LNCaP clone FGC (cell line): Measurements from ENCODE around the gene BOC.

ENCODE experiments used
- DNase-seq: peaks from one replicate; pipeline ENCODE4 v3.0.0-alpha.2; 2011; ENCODE audit warnings: low read depth
- H3K4me3 ChIP-seq: 2 replicates; pipeline ENCODE4 v1.5.1; 2011; ENCODE audit warnings: mild to moderate bottlenecking, low read depth, low read length, control low read depth
- CTCF ChIP-seq: IDR thresholded peaks from 2 replicates; pipeline ENCODE4 v1.5.1; 2012; ENCODE audit warnings: mild to moderate bottlenecking; ENCODE audit not compliant: control insufficient read depth, insufficient read depth; ENCODE audit errors: extremely low read depth

Gene BOC

DNA sequence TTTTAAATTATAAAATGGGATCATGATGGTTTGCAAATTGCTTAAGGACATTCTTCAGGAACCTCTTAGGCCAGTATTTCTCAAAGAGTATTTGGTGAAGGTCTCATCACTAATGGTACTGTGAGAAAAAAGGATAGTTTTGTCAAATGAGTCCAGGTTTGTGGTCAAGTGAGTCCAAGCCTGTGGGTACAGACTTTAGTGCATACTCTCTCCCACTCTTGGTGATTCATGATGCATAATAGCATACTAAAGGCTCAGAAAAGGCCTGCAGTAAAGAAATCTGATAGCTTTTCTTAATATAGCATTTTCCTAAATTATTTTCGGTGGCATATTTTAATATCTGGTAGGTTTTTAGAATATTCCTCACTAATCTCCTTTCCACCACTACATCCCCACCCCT, 20.0 kb downstream of the BOC start:
- TF ChIP-seq CTCF: no peak
- DNase-seq: no peak
- no peak overlapping the region for H3K4me3 ChIP-seq

DNA sequence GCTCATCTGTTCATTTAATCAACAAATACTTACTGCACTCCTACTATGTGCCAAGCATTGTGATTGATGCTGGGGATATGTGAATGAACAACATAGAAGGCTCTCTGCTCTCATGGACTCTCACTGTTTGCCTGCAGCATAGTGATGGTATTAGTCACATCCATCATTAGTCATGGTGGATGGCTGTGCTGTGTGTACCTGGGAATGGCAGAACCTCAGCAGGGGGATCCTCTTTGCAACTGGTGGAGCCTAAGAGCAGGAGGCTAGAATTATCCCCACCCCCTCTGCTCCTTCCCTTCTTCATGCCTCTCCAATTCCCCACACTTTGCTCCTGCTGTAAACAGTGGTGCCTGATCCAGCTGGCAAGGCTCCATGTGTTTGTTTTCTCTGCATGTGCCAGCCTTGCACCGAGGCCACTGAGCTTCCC, 20.5 kb downstream of the BOC start:
- no peak overlapping the region for H3K4me3 ChIP-seq
- no peak for TF ChIP-seq CTCF
- peak; percentile 38 for DNase-seq

DNA sequence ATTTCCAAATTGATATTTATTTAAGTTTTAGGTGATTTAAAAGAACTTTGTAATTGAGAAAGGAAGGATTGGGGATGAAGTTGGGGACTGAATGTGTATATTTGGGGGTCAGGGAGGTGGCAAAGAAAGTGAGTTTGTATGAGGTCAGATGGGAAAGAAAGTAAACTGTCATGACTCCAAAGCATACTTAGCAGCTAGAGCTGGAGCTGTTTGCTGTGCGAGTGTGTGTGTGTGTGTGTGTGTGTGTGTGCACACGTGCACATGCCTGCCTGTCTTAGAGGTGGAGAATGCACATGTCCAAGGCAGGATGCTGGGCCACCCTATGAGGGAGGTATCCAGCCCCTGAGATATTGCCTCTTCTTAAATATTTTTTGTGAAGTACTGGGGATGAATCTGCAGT, 21.0 kb downstream of the BOC start:
- H3K4me3 ChIP-seq: no peak overlapping the region
- no peak for DNase-seq
- no peak for TF ChIP-seq CTCF

DNA sequence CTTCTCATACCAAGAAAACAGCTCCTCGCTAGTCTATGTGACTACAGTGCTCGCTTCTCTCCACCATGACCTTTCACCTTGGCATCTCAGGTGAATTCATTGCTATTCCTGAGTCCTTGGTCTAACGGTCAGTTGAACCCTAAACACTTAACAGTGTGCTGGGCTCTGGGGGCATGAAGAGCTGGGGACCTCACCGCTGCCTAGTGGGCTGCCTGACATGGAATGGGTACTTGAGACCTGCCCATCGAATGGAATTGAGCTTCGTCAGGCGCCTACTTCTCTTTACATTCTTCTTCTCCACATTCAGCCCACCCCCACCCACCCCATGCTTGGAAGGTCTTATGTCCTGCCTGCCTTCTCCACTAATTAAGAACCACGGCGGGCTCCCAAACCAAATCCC, 22.1 kb downstream of the BOC start:
- no peak for TF ChIP-seq CTCF
- DNase-seq: no peak
- no peak overlapping the region for H3K4me3 ChIP-seq

DNA sequence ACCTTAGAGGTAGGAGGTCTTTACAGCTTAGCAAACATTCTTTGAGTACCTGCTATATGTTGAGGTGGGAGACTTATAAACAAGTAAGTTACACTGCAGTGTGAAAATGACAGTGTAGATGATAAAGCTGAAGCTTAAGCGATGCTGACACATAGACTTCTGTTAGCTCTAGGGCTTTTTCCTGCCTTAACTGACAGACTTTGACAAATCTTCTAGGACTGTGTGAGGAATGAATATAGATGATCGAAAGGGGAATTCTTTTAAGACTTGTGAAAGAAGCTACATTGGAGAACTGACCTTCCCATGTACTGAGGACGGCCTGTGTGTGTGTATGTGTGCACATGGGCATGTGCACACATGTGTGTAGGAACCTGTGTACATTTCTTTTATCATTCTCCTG, 22.7 kb downstream of the BOC start:
- no peak overlapping the region for H3K4me3 ChIP-seq
- no peak for TF ChIP-seq CTCF
- no peak for DNase-seq

- TF ChIP-seq CTCF: no peak
- H3K4me3 ChIP-seq: no peak overlapping the region
- peak; percentile 45 for DNase-seq
These were observed 23.4 kb downstream of the BOC start for GRCh38 chr3:113234688-113235260.

GRCh38 chr3:113238503-113238902, 27.1 kb downstream of the BOC start:
- TF ChIP-seq CTCF: no peak
- no peak overlapping the region for H3K4me3 ChIP-seq
- no peak for DNase-seq
